Ascending aorta (tissue), 2 donors: Measurements from ENCODE around the gene COG5. TPM values are rescaled to one million over a fixed set of nuclear protein-coding genes. Genes with fewer than 3 reads are reported as not detected.

ENCODE experiments used
- DNase-seq, 2 donors: peaks; one replicate each; pipeline ENCODE4 v3.0.0-alpha.2; 2019; ENCODE audit warnings: low spot score in 2 of 2
- H3K27ac ChIP-seq, 2 donors: fragments of 200-600 bp; sonication (generic); one replicate each; pipeline ENCODE4 v1.5.1; 2016 to 2017; ENCODE audit warnings: mild to moderate bottlenecking in 1 of 2
- H3K27me3 ChIP-seq: fragments of 200-600 bp; sonication (generic); one replicate; pipeline ENCODE4 v1.5.1; 2017
- H3K36me3 ChIP-seq, 2 donors: fragments of 200-600 bp; sonication (generic); one replicate each; pipeline ENCODE4 v1.5.1; 2016
- H3K4me1 ChIP-seq, 2 donors: fragments of 200-600 bp; sonication (generic); one replicate each; pipeline ENCODE4 v1.5.1; 2016 to 2017; ENCODE audit warnings: mild to moderate bottlenecking in 1 of 2
- H3K4me3 ChIP-seq, 2 donors: fragments of 200-600 bp; sonication (generic); one replicate each; pipeline ENCODE4 v1.5.1; 2016 to 2017; ENCODE audit warnings: mild to moderate bottlenecking in 1 of 2
- H3K9me3 ChIP-seq, 2 donors: fragments of 200-600 bp; sonication (generic); one replicate each; pipeline ENCODE4 v1.5.1; 2016
- intact Hi-C: fragments of 100-400 bp; cut with DNase I; formaldehyde crosslinking; loops from one replicate; pipeline ENCODE4 v1.15.1; 2023
- total RNA-seq: library from RNA; depleted of rRNA; stranded (reverse); fragments of >200 nt; gene quantifications from one replicate; pipeline ENCODE4 v1.1.0, GENCODE V29; 2016
- TF ChIP-seq, protein P1 (sequence below), 3 experiments: fragments of 200-600 bp in 2 of 3; fragments of 450-650 bp in 1 of 3; sonication (generic) in 2 of 3; IDR thresholded peaks; one replicate each; pipeline ENCODE4 v1.5.1; 2016 to 2019; ENCODE audit warnings: antibody characterized with exemption in 3 of 3, mild to moderate bottlenecking in 1 of 3, moderate library complexity in 1 of 3

COG5 gene
- total RNA-seq, 1 donor from 2014 or later = 16.8 TPM

DNA sequence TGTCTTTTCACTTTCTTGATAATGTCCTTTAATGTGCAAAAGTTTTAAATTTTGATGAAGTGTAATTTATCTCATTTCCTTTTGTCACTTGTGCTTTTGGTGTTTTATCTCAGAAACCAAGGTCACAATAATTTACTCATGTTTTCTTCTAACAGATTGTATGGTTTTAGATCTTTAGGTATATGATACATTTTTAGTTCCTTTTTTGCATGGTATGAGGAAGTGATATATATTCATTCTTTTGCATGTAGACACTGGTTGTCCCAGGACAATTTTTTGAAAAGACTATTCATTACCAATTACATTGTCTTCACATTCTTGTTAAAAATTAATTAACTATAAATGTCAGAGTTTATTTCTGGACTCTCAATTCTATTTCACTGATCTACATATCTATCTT is 133.7 kb downstream of the COG5 start:
- H3K36me3 ChIP-seq = no peaks in the 10 kb centered on the region
- H3K4me3 ChIP-seq = no peak overlapping the region
- H3K27me3 ChIP-seq = no peaks in the 10 kb centered on the region
- no peak for DNase-seq
- no peak overlapping the region for H3K27ac ChIP-seq
- TF ChIP-seq, protein P1, sequence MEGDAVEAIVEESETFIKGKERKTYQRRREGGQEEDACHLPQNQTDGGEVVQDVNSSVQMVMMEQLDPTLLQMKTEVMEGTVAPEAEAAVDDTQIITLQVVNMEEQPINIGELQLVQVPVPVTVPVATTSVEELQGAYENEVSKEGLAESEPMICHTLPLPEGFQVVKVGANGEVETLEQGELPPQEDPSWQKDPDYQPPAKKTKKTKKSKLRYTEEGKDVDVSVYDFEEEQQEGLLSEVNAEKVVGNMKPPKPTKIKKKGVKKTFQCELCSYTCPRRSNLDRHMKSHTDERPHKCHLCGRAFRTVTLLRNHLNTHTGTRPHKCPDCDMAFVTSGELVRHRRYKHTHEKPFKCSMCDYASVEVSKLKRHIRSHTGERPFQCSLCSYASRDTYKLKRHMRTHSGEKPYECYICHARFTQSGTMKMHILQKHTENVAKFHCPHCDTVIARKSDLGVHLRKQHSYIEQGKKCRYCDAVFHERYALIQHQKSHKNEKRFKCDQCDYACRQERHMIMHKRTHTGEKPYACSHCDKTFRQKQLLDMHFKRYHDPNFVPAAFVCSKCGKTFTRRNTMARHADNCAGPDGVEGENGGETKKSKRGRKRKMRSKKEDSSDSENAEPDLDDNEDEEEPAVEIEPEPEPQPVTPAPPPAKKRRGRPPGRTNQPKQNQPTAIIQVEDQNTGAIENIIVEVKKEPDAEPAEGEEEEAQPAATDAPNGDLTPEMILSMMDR (IDR thresholded peaks at IDR 0.05) = no peak
- H3K4me1 ChIP-seq = no peaks in the 10 kb centered on the region
- peaks cover 0 to 8% of the 10 kb centered on the region in 2 donors for H3K9me3 ChIP-seq
- intact Hi-C loops = no loop called here

DNA sequence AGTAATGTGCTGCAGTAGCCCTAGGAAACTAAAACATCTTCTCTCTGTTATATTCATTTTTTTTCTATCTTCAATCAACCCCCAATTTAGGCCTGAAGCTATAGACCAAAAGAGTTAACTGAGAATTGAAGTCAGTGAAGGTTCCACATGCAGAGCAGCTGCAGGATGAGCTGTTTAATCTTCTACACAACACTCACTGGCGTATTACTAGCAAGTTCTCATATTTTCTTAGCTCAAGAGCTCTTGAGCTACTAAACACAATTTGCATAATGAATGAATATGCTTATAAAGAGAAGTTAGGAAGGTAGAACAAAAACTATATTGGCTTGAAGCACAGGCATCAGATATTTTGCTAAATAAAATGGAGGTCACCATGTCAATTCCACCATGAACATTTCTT is 135.1 kb downstream of the COG5 start:
- TF ChIP-seq, protein P1 (IDR thresholded peaks at IDR 0.05) = no peak
- Histone ChIP-seq H3K4me3 (no peak overlapping the region), H3K27ac (no peak overlapping the region), H3K9me3 (peaks cover 0 to 7% of the 10 kb centered on the region in 2 donors), H3K36me3 (no peaks in the 10 kb centered on the region), H3K27me3 (no peaks in the 10 kb centered on the region), H3K4me1 (no peaks in the 10 kb centered on the region)
- DNase-seq = no peak
- intact Hi-C loops = no loop called here

DNA sequence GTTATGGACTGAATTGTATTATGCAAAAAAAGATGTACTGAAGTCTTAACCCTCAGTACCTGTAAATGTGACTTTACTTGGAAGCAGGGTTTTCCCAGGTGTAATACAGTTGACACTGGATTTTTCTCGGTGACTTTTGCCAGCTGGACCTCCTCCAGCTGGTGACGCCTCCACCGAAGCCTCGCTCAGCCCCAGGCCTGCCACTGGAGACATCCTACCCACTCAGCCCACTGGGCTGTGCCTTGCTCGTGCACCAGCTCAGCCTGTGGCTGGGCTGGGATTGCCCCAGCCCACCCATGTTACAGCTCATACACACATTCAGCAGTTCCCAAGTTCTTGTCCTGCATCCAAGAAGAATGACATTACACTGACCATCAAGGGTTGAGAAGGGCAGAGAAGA is 136.3 kb downstream of the COG5 start:
- TF ChIP-seq, protein P1 (IDR thresholded peaks at IDR 0.05) = no peak
- Histone ChIP-seq H3K4me1 (no peaks in the 10 kb centered on the region), H3K9me3 (no peaks in the 10 kb centered on the region), H3K4me3 (no peak overlapping the region), H3K36me3 (no peaks in the 10 kb centered on the region), H3K27me3 (no peaks in the 10 kb centered on the region), H3K27ac (no peak overlapping the region)
- no peak for DNase-seq
- intact Hi-C loops = no loop called here

DNA sequence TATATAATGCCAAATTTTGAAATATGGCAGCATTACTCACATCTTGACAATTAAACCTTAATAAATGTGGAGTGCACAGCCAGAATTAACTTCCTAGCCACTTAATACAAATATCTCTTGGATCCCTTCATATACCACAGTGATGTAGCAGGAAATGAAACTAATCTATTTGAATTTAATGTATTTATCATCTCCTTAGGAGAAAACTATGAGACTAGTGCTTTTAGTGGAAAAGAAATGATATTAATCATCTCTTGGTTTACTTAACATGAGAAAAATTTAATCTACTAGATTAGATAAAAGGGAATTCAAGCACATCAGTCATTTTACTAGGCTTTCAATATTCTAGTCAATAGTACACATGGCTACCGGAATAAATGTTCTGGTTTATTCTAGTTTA is 149.5 kb downstream of the COG5 start:
- Histone ChIP-seq H3K9me3 (no peaks in the 10 kb centered on the region), H3K27ac (no peak overlapping the region), H3K4me3 (no peak overlapping the region), H3K27me3 (no peaks in the 10 kb centered on the region), H3K4me1 (no peaks in the 10 kb centered on the region), H3K36me3 (peaks cover 0 to 9% of the 10 kb centered on the region in 2 donors)
- intact Hi-C loops = no loop called here
- TF ChIP-seq, protein P1 (IDR thresholded peaks at IDR 0.05) = no peak
- no peak for DNase-seq

DNA sequence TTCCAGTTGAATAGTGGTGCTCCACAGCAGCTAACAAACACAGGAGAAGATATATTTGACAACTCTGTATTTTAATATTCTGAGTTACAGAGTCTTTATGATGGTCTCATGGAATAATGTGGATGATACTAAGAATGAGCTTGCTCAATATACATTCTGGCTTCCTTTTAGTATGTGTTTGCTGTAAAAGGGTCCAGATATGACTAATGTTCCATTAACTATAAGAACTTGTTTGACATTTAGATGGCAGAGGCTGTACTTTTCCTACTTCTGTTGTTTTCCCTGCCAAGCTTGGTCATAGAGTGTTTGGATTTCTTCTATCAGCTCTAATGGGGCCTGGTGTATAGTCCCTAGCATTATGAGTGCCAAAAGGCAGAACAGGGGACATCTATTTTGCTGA is 155.4 kb downstream of the COG5 start:
- intact Hi-C loops = no loop called here
- TF ChIP-seq, protein P1 (IDR thresholded peaks at IDR 0.05) = no peak

DNA sequence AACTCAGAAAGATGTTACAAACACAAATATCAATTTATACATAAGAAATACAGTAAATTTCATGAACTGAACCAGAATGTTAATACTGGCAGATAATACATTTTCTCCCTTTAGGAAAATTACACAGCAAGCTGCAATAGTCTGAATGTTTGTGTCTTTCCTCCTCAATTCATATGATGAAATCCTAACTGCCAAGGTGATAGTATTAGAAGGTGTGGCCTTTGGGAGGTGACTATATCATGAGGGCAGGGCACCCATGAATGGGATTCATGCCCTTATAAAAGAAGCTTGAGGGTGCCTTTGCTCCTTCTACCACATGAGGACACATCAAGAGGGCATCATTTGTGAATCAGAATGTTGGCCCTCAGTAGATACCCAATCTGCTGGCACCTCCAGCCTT is 158.2 kb downstream of the COG5 start:
- no peaks in the 10 kb centered on the region for H3K27me3 ChIP-seq
- H3K4me1 ChIP-seq = no peaks in the 10 kb centered on the region
- no peak overlapping the region for H3K4me3 ChIP-seq
- intact Hi-C loops = no loop called here
- H3K9me3 ChIP-seq = no peaks in the 10 kb centered on the region
- no peak overlapping the region for H3K27ac ChIP-seq
- no peak for DNase-seq
- TF ChIP-seq, protein P1 (IDR thresholded peaks at IDR 0.05) = no peak
- peaks cover 0 to 10% of the 10 kb centered on the region in 2 donors for H3K36me3 ChIP-seq

More for the DNA sequence above, 155.4 kb downstream of the COG5 start:
- Histone ChIP-seq H3K36me3 (peaks cover 0 to 9% of the 10 kb centered on the region in 2 donors), H3K9me3 (no peaks in the 10 kb centered on the region), H3K27ac (no peak overlapping the region), H3K27me3 (no peaks in the 10 kb centered on the region), H3K4me3 (no peak overlapping the region), H3K4me1 (no peaks in the 10 kb centered on the region)
- DNase-seq = no peak
